HCT116 (cell line): ENCODE measurements around the gene SERTAD1. TPM values are rescaled to one million over a fixed set of nuclear protein-coding genes. Genes with fewer than 3 reads are reported as not detected.

Experiments used
- ATAC-seq: fragments of 200-7000 bp; cut with Tn5 transposase; 2 replicates; pipeline ENCODE4 v1.9.1; 2020; ENCODE audit warnings: mild to moderate bottlenecking, moderate library complexity
- BruUV-seq: library from RNA; stranded (reverse); fragments of 400-500 nt; replicated peaks from 2 replicates; lab custom pipeline; 2021; lab: Mats Ljungman, UMichigan
- CTCF ChIA-PET: fragments of 300-600 bp; sonication (Branson Sonifier 250); formaldehyde crosslinking; loops from one replicate; lab custom pipeline; 2021; ENCODE audit warnings: antibody characterized with exemption; lab: Charles Lee
- POLR2A ChIA-PET: fragments of 300-600, 350-600 bp; sonication (Branson Sonifier 250); formaldehyde crosslinking; loops from one replicate; lab custom pipeline; 2021; ENCODE audit warnings: antibody characterized with exemption; lab: Charles Lee
- RAD21 ChIA-PET, 2 experiments: fragments of 300-600 bp; sonication (Branson Sonifier 250); formaldehyde crosslinking; loops; one replicate each; lab custom pipeline; 2023; ENCODE audit warnings: low total read pairs in 2 of 2; ENCODE audit not compliant: uncharacterized antibody in 2 of 2, unreplicated experiment in 2 of 2, low non-redundant PET in 1 of 2; lab: Charles Lee
- DNase-seq: peaks from one replicate; pipeline ENCODE4 v3.0.0-alpha.2; 2010; ENCODE audit warnings: low read depth, low spot score
- H2AFZ ChIP-seq: fragments of 200-600 bp; shearing (Covaris generic), sonication (generic); 2 replicates; pipeline ENCODE4 v1.6.1; 2017; ENCODE audit warnings: low read depth, mixed run types, mixed read lengths, antibody characterized with exemption, low read length; ENCODE audit not compliant: poor library complexity, severe bottlenecking
- H3K27ac ChIP-seq: 2 replicates; pipeline ENCODE4 v1.5.1; 2012; ENCODE audit warnings: low read depth, low read length
- H3K27me3 ChIP-seq: fragments of 200-600 bp; sonication (generic); 2 replicates; pipeline ENCODE4 v1.6.1; 2016; ENCODE audit warnings: mixed run types, low read length, mixed read lengths; ENCODE audit not compliant: insufficient read depth
- H3K36me3 ChIP-seq, 2 experiments: fragments of 200-500 bp in 1 of 2; fragments of 200-600 bp in 1 of 2; sonication (Bioruptor generic) in 1 of 2; sonication (generic) in 1 of 2; 2 replicates each; pipeline versions ENCODE4 v1.5.1 to v1.6.1; 2014 to 2016; ENCODE audit warnings: low read length in 2 of 2, inconsistent platforms in 1 of 2, mixed read lengths in 1 of 2, mixed run types in 1 of 2; ENCODE audit not compliant: insufficient read depth in 2 of 2, control insufficient read depth in 1 of 2
- H3K4me1 ChIP-seq, 2 experiments: fragments of 200-600 bp in 1 of 2; sonication (generic) in 1 of 2; 2 replicates each; pipeline versions ENCODE4 v1.5.1 to v1.6.1; 2012 to 2017; ENCODE audit warnings: low read length in 2 of 2, inconsistent platforms in 1 of 2, mild to moderate bottlenecking in 1 of 2, mixed read lengths in 1 of 2, mixed run types in 1 of 2, moderate library complexity in 1 of 2; ENCODE audit not compliant: insufficient read depth in 2 of 2, control insufficient read depth in 1 of 2
- H3K4me2 ChIP-seq: fragments of 200-600 bp; sonication (generic); 2 replicates; pipeline ENCODE4 v1.6.1; 2017; ENCODE audit warnings: mixed run types, low read length, mixed read lengths
- H3K4me3 ChIP-seq, 2 experiments: fragments of 200-600 bp in 1 of 2; sonication (generic) in 1 of 2; replicated peaks in 1 of 2; 2 replicates each; pipeline ENCODE4 v1.5.1; 2011 to 2016; ENCODE audit warnings: low read length in 2 of 2, control low read depth in 1 of 2, low read depth in 1 of 2, mild to moderate bottlenecking in 1 of 2, mixed read lengths in 1 of 2, mixed run types in 1 of 2
- H3K79me2 ChIP-seq: fragments of 200-600 bp; sonication (generic); 2 replicates; pipeline ENCODE4 v1.6.1; 2017; ENCODE audit warnings: mild to moderate bottlenecking, mixed run types, low read length, moderate library complexity, mixed read lengths; ENCODE audit not compliant: insufficient read depth
- H3K9ac ChIP-seq: fragments of 200-600 bp; sonication (generic); 2 replicates; pipeline ENCODE4 v1.6.1; 2016; ENCODE audit warnings: low read length, mixed read lengths
- H3K9me2 ChIP-seq: fragments of 200-600 bp; sonication (generic), shearing (Covaris generic); 2 replicates; pipeline ENCODE4 v1.6.1; 2017; ENCODE audit warnings: mixed run types, mild to moderate bottlenecking, moderate library complexity; ENCODE audit not compliant: insufficient read depth
- H3K9me3 ChIP-seq, 2 experiments: fragments of 200-500 bp in 1 of 2; fragments of 200-600 bp in 1 of 2; sonication (Bioruptor generic) in 1 of 2; sonication (generic) in 1 of 2; 2 replicates each; pipeline ENCODE4 v1.6.1; 2014 to 2017; ENCODE audit warnings: low read length in 2 of 2, mixed read lengths in 2 of 2, inconsistent platforms in 1 of 2, low read depth in 1 of 2, mild to moderate bottlenecking in 1 of 2, mixed run types in 1 of 2, moderate library complexity in 1 of 2; ENCODE audit not compliant: control insufficient read depth in 1 of 2, insufficient read depth in 1 of 2
- H4K20me1 ChIP-seq: fragments of 200-600 bp; sonication (generic), shearing (Covaris generic); 2 replicates; pipeline ENCODE4 v1.6.1; 2017; ENCODE audit warnings: mixed run types, mild to moderate bottlenecking, moderate library complexity; ENCODE audit not compliant: insufficient read depth
- ATF3 ChIP-seq: IDR thresholded peaks from 2 replicates; pipeline ENCODE4 v1.6.1; 2012
- CBX3 ChIP-seq: IDR thresholded peaks from 2 replicates; pipeline ENCODE4 v1.6.1; 2012; ENCODE audit warnings: low read depth
- CEBPB ChIP-seq: IDR thresholded peaks from 2 replicates; pipeline ENCODE4 v1.6.1; 2012; ENCODE audit warnings: low read depth
- EGR1 ChIP-seq: IDR thresholded peaks from 2 replicates; pipeline ENCODE4 v1.6.1; 2012; ENCODE audit warnings: low read depth
- ELF1 ChIP-seq: IDR thresholded peaks from 2 replicates; pipeline ENCODE4 v1.6.1; 2012; ENCODE audit warnings: low read depth, borderline replicate concordance
- EZH2phosphoT487 ChIP-seq: fragments of 200-600 bp; IDR thresholded peaks from 2 replicates; pipeline ENCODE4 v1.6.1; 2018; ENCODE audit warnings: antibody characterized with exemption, borderline replicate concordance
- JUND ChIP-seq: IDR thresholded peaks from 2 replicates; pipeline ENCODE4 v1.6.1; 2012
- POLR2AphosphoS5 ChIP-seq: IDR thresholded peaks from 2 replicates; pipeline ENCODE4 v1.6.1; 2011; ENCODE audit warnings: mild to moderate bottlenecking, low read depth, low read length, moderate library complexity
- RAD21 ChIP-seq: IDR thresholded peaks from 2 replicates; pipeline ENCODE4 v1.6.1; 2012; ENCODE audit warnings: low read depth, mild to moderate bottlenecking
- REST ChIP-seq: IDR thresholded peaks from 2 replicates; pipeline ENCODE4 v1.6.1; 2012; ENCODE audit warnings: low read depth
- SIN3A ChIP-seq: IDR thresholded peaks from 2 replicates; pipeline ENCODE4 v1.6.1; 2012; ENCODE audit warnings: low read depth
- TCF7L2 ChIP-seq: IDR thresholded peaks from 2 replicates; pipeline ENCODE4 v1.7.0; 2011; ENCODE audit warnings: borderline replicate concordance, inconsistent platforms; ENCODE audit not compliant: insufficient read depth, insufficient read length; ENCODE audit errors: extremely low read depth
- YY1 ChIP-seq: IDR thresholded peaks from 2 replicates; pipeline ENCODE4 v1.6.1; 2011; ENCODE audit warnings: low read length, low read depth, moderate library complexity, mild to moderate bottlenecking; ENCODE audit not compliant: insufficient replicate concordance; ENCODE audit errors: extremely low read depth
- ZBTB33 ChIP-seq: IDR thresholded peaks from 2 replicates; pipeline ENCODE4 v1.6.1; 2011; ENCODE audit warnings: mild to moderate bottlenecking, low read length, moderate library complexity; ENCODE audit not compliant: insufficient replicate concordance; ENCODE audit errors: extremely low read depth
- ZFX ChIP-seq: fragments of 450-650 bp; IDR thresholded peaks from 2 replicates; pipeline ENCODE4 v1.6.1; 2017
- ZNF274 ChIP-seq: fragments of 200-500 bp; sonication (Bioruptor generic); IDR thresholded peaks from 2 replicates; pipeline ENCODE4 v1.6.1; 2014; ENCODE audit warnings: mild to moderate bottlenecking, low read depth, low read length, inconsistent platforms
- intact Hi-C: fragments of 100-400 bp; cut with micrococcal nuclease; formaldehyde crosslinking; loops from 2 replicates; pipeline ENCODE4 v1.10.0; 2022
- total RNA-seq: library from RNA; stranded (reverse); gene quantifications from one replicate; pipeline ENCODE4 v1.2.1, GENCODE V29; 2021; ENCODE audit not compliant: unreplicated experiment
- TF ChIP-seq, protein P1 (sequence below): IDR thresholded peaks from 2 replicates; pipeline ENCODE4 v1.6.1; 2012

SERTAD1 gene
- total RNA-seq, 1 experiment from 2014 or later: 30.3 TPM

GRCh38 chr19:40441719-40442253 is 16.0 kb upstream of the SERTAD1 start:
- CTCF ChIA-PET: no interaction called here
- Histone ChIP-seq H3K27ac (peak overlapping the region; percentile 97; the same call in 1 of the 2 replicates), H3K36me3 (peaks cover 13 to 18% of the 10 kb centered on the region in 2 experiments; a peak in 3 of 4 replicates), H3K4me1 (peaks cover 22 to 31% of the 10 kb centered on the region in 2 experiments), H3K9me2 (no peaks in the 10 kb centered on the region), H3K4me2 (0 out of 2 replicates have a peak overlapping the region, but pooled peaks have one; percentile 89), H3K4me3 (0 out of 4 replicates have a peak overlapping the region, but pooled peaks of 1 of the 2 experiments have one; percentile 71), H3K9me3 (no peaks in the 10 kb centered on the region), H2AFZ (no peak overlapping the region), H4K20me1 (no peaks in the 10 kb centered on the region), H3K9ac (peak overlapping the region; percentile 85; the same call in 1 of the 2 replicates), H3K79me2 (peaks cover 30% of the 10 kb centered on the region), H3K27me3 (no peaks in the 10 kb centered on the region)
- RAD21 ChIA-PET: no interaction called here
- TF ChIP-seq EZH2phosphoT487: no peak
- TF ChIP-seq SIN3A: no peak
- no peak for TF ChIP-seq YY1
- TF ChIP-seq, protein P1, sequence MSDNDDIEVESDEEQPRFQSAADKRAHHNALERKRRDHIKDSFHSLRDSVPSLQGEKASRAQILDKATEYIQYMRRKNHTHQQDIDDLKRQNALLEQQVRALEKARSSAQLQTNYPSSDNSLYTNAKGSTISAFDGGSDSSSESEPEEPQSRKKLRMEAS: no peak
- no peak for TF ChIP-seq ELF1
- TF ChIP-seq JUND: no peak
- no peak for TF ChIP-seq RAD21
- TF ChIP-seq POLR2AphosphoS5: no peak
- no peak for TF ChIP-seq CBX3
- no peak for TF ChIP-seq EGR1
- TF ChIP-seq REST: no peak
- TF ChIP-seq ZBTB33: no peak
- TF ChIP-seq ZFX: no peak
- TF ChIP-seq CEBPB: no peak
- no peak for TF ChIP-seq ZNF274
- no peak for TF ChIP-seq TCF7L2
- TF ChIP-seq ATF3: no peak
- no TSS peak for BruUV-seq
- ATAC-seq (no peak), DNase-seq (no peak)
- POLR2A ChIA-PET: interaction anchor here (2.0 to 3.1 kb wide), 2 partner anchors 15 to 23 kb away, joined by 24 to 28 read pairs; partner anchors contain the start of genes BLVRB and SERTAD1
- intact Hi-C loops: no loop called here
